Measurements from ENCODE around the gene HID1. TPM values are rescaled to one million over a fixed set of nuclear protein-coding genes. Genes with fewer than 3 reads are reported as not detected.
"Not testable (repeated sequence)": the region's sequence is repeated elsewhere in the genome, so short reads cannot be mapped to it uniquely, and the experiment has no call there.

Gene HID1
- total RNA-seq, 2 donors from 2014 or later, result 1.6 to 2.8 TPM

- H3K27ac Mint-ChIP-seq, result no peak within 1 kb of the TSS
- H3K36me3 Mint-ChIP-seq, result peaks cover 0 to 4% of the 10 kb centered on the region in 2 donors
- DNase-seq (ENCODE audit: low spot score in 2 of 2) (no peak), ATAC-seq (peak; percentile 39 to 61)
- H3K9me3 Mint-ChIP-seq, result no peaks in the 10 kb centered on the region
Observed at GRCh38 chr17:74922694-74923537, 49.6 kb downstream of the HID1 start, which contains the start of gene USH1G. Gene USH1G (minus strand): TSS chr17:74923255. CDS start chr17:74923073, 182 bp downstream.

- no peaks in the 10 kb centered on the region for H3K9me3 Mint-ChIP-seq
- no peak for ATAC-seq
- H3K27ac Mint-ChIP-seq, result no peak overlapping the region
- no peak for DNase-seq (ENCODE audit: low spot score in 2 of 2)
- peaks cover 0 to 4% of the 10 kb centered on the region in 2 donors for H3K36me3 Mint-ChIP-seq
Observed at GRCh38 chr17:74922172-74922571, 50.4 kb downstream of the HID1 start.

GRCh38 chr17:74921769-74922168, 50.8 kb downstream of the HID1 start:
- Mint-ChIP-seq H3K9me3 (no peaks in the 10 kb centered on the region), H3K27ac (no peak overlapping the region), H3K36me3 (peaks cover 0 to 4% of the 10 kb centered on the region in 2 donors)
- ATAC-seq (no peak), DNase-seq (ENCODE audit: low spot score in 2 of 2) (no peak)

DNA sequence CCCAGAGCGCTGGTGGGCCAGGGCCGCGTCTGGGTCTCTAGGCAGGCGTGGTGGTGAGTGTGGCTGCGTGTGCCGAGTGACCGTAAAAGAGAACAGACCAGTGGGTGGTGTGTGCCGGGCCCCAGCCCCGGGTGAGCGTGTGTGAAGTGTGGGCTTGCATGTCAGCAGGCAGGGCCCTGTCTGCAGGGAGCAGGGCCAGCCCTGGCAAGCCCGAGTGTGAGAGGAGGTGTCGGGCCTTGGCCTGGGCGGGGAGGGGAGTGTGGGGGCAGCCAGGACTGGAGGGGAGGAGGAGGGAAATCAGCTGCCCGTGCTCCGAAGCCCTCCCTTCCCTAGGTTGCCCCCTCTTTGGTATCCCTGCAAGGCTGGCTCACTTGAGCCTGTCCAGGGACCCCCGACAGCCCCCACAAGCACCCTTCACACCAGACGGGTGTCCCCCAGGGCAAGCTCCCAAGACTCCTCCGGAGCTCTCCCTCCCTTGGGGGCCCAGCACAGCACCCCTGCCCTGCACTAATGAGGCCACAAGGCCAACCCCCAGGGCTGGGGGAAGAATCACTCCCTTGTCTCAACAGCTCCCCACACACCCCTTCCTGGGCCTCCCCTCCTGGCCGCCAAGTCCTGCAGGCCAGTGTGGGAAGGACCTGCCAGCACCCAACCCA, 51.4 kb downstream of the HID1 start:
- peaks cover 0 to 3% of the 10 kb centered on the region in 2 donors for H3K36me3 Mint-ChIP-seq
- ATAC-seq (no peak), DNase-seq (ENCODE audit: low spot score in 2 of 2) (no peak)
- no peaks in the 10 kb centered on the region for H3K9me3 Mint-ChIP-seq
- H3K27ac Mint-ChIP-seq, result no peak overlapping the region

DNA sequence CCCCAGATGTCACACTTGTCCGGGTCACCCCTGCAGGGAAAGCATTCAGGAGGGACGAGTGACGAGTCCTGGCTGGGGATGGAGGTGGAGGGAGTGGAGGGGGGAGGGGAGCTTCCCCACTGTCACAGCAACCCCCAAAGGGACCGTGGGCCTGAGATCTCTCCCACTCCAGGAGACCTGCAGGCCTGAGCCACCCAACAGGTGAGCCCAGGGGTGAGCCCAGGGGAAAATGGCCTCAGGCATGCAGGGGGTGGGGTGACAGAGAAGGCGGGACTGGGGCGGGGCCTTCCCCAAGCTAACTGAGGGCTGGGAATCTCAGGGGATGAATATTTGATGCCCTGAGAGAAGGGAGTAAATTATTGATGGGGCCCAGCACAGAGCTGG, 51.9 kb downstream of the HID1 start:
- Mint-ChIP-seq H3K27ac (no peak overlapping the region), H3K36me3 (no peaks in the 10 kb centered on the region), H3K9me3 (no peaks in the 10 kb centered on the region)
- ATAC-seq, result no peak
- DNase-seq (ENCODE audit: low spot score in 2 of 2), result no peak

DNA sequence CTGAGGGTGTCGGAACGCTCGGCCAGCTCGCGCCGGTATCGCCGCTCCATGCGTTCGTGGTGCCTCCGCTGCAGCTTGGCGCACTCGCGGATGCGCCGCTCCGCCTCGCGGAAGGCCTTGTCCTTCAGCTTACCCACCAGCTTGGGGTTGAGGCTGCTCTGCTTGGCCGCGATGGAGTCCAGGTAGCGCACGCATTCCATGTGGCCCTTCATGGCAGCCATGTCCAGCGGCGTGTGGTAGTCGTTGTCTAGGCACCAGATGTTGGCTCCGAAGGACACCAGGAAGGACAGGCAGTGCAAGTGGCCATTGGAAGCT, 52.3 kb downstream of the HID1 start:
- H3K36me3 Mint-ChIP-seq, result no peaks in the 10 kb centered on the region
- ATAC-seq, result no peak
- no peak overlapping the region for H3K27ac Mint-ChIP-seq
- H3K9me3 Mint-ChIP-seq, result no peaks in the 10 kb centered on the region
- DNase-seq (ENCODE audit: low spot score in 2 of 2), result no peak

- ATAC-seq, result no peak
- DNase-seq (ENCODE audit: low spot score in 2 of 2), result no peak
- H3K27ac Mint-ChIP-seq, result no peak overlapping the region
- H3K9me3 Mint-ChIP-seq, result no peaks in the 10 kb centered on the region
- no peaks in the 10 kb centered on the region for H3K36me3 Mint-ChIP-seq
Observed at GRCh38 chr17:74919440-74920305, 52.9 kb downstream of the HID1 start.

DNA sequence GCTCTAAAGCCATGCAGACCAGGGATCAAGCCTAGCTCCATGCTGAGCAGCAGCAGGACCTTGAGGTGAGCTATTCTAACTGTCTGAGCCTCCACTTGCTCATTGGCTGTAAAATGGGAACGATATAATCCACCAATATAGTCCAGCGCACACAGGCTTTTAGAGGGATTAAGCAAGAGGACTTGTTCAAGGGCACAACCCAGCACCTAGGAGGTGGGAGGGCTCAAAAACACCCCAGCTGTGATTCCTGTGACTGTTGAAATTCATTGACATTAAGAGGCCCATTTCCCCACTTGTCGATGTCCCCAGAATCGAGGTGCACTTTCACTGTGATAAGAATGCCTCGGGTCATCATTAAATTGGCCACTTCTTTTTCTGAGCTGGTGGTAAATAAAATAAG, 53.7 kb downstream of the HID1 start:
- H3K27ac Mint-ChIP-seq, result no peak overlapping the region
- no peaks in the 10 kb centered on the region for H3K36me3 Mint-ChIP-seq
- no peak for ATAC-seq
- H3K9me3 Mint-ChIP-seq, result no peaks in the 10 kb centered on the region
- DNase-seq (ENCODE audit: low spot score in 2 of 2), result no peak

GRCh38 chr17:74917430-74917829, 55.1 kb downstream of the HID1 start:
- Mint-ChIP-seq H3K36me3 (no peaks in the 10 kb centered on the region), H3K9me3 (no peaks in the 10 kb centered on the region)
- no peak for ATAC-seq

GRCh38 chr17:74916851-74917199, 55.7 kb downstream of the HID1 start:
- ATAC-seq (no peak), DNase-seq (ENCODE audit: low spot score in 2 of 2) (no peak)
- H3K36me3 Mint-ChIP-seq, result no peaks in the 10 kb centered on the region
- no peaks in the 10 kb centered on the region for H3K9me3 Mint-ChIP-seq
- no peak overlapping the region for H3K27ac Mint-ChIP-seq

More at GRCh38 chr17:74917430-74917829, 55.1 kb downstream of the HID1 start:
- H3K27ac Mint-ChIP-seq, result no peak overlapping the region
- no peak for DNase-seq (ENCODE audit: low spot score in 2 of 2)

DNA sequence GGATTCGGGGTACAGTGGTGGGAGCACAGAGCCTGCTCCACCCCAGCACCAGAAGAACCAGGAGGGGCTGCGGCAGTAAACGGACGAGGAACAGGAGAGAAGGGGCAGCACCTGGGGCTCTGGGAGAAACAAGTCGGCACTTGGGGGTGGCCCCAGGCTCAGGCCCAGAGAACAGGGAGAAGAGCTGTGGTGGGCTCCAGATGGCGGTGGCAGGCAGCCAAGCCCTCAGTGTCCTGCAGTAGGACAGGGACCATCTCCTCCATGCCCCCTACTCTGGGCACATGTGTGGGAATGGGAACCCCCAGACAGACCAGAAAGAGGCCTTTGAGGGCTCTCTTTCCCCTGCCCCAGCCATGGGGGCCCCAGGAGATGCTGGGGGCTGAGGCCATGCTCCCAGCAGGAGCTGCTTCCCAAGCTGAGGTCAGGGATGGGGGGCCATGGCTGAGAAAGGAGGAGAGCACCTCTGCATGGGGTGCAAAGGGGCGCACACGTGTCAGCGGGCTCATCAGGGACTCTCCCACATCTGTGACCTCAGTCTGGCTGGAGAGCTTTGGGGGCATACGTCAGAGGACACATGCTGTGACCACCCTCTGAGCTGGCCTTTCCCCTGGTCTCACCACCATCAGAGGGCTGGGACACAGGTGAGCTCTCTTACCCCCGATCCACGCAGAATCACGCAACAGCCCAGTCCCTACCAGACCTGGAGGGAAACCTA, 56.3 kb downstream of the HID1 start:
- Mint-ChIP-seq H3K27ac (no peak overlapping the region), H3K9me3 (no peaks in the 10 kb centered on the region), H3K36me3 (no peaks in the 10 kb centered on the region)
- ATAC-seq (no peak), DNase-seq (ENCODE audit: low spot score in 2 of 2) (no peak)

- ATAC-seq; H3K36me3 Mint-ChIP-seq; H3K27ac Mint-ChIP-seq; H3K9me3 Mint-ChIP-seq; DNase-seq (ENCODE audit: low spot score in 2 of 2): not testable (repeated sequence)
Observed at GRCh38 chr17:74911423-74911822, 61.1 kb downstream of the HID1 start.

GRCh38 chr17:74909097-74909496, 63.5 kb downstream of the HID1 start:
- ATAC-seq; DNase-seq (ENCODE audit: low spot score in 2 of 2); H3K36me3 Mint-ChIP-seq; H3K9me3 Mint-ChIP-seq; H3K27ac Mint-ChIP-seq: not testable (repeated sequence)

- H3K27ac Mint-ChIP-seq, result no peak overlapping the region
- DNase-seq (ENCODE audit: low spot score in 2 of 2) (no peak), ATAC-seq (no peak)
- H3K9me3 Mint-ChIP-seq, result no peaks in the 10 kb centered on the region
- H3K36me3 Mint-ChIP-seq, result no peaks in the 10 kb centered on the region
Observed at GRCh38 chr17:74907012-74907411, 65.5 kb downstream of the HID1 start.

- not testable (repeated sequence) for H3K36me3 Mint-ChIP-seq; DNase-seq (ENCODE audit: low spot score in 2 of 2); ATAC-seq; H3K9me3 Mint-ChIP-seq; H3K27ac Mint-ChIP-seq
Observed at GRCh38 chr17:74906214-74906793, 66.3 kb downstream of the HID1 start.

- ATAC-seq (peak; percentile 49 to 59), DNase-seq (ENCODE audit: low spot score in 2 of 2) (no peak)
- no peak overlapping the region for H3K27ac Mint-ChIP-seq
- no peaks in the 10 kb centered on the region for H3K36me3 Mint-ChIP-seq
- H3K9me3 Mint-ChIP-seq, result no peaks in the 10 kb centered on the region
Observed at GRCh38 chr17:74904687-74905409, 67.7 kb downstream of the HID1 start.
